ENCODE results near the gene PAX5. TPM values are rescaled to one million over a fixed set of nuclear protein-coding genes. Genes with fewer than 3 reads are reported as not detected.

The PAX5 gene
- total RNA-seq, 1 donor from 2014 or later: not detected

- Histone ChIP-seq H3K27me3 (ENCODE audit: control insufficient read depth, insufficient read depth, low read length) (peaks cover 20% of the 10 kb centered on the region), H3K36me3 (ENCODE audit: control insufficient read depth, insufficient read depth, low read length) (no peaks in the 10 kb centered on the region), H3K4me3 (ENCODE audit: low read depth, low read length) (no peak overlapping the region)
- TF ChIP-seq CTCF (IDR thresholded peaks at IDR 0.05; ENCODE audit: insufficient read depth, low read length, poor library complexity, severe bottlenecking): no peak
- DNase-seq (ENCODE audit: low read depth): no peak
Observed at GRCh38 chr9:36825179-36825578, 208.9 kb downstream of the PAX5 start.

GRCh38 chr9:36823934-36824333 is 210.1 kb downstream of the PAX5 start:
- no peak for DNase-seq (ENCODE audit: low read depth)
- Histone ChIP-seq H3K4me3 (ENCODE audit: low read depth, low read length) (no peak overlapping the region), H3K36me3 (ENCODE audit: control insufficient read depth, insufficient read depth, low read length) (no peaks in the 10 kb centered on the region), H3K27me3 (ENCODE audit: control insufficient read depth, insufficient read depth, low read length) (peaks cover 32% of the 10 kb centered on the region)
- no peak for TF ChIP-seq CTCF (IDR thresholded peaks at IDR 0.05; ENCODE audit: insufficient read depth, low read length, poor library complexity, severe bottlenecking)

GRCh38 chr9:36823466-36823865 is 210.6 kb downstream of the PAX5 start:
- peaks cover 37% of the 10 kb centered on the region for H3K27me3 ChIP-seq (ENCODE audit: control insufficient read depth, insufficient read depth, low read length)
- no peaks in the 10 kb centered on the region for H3K36me3 ChIP-seq (ENCODE audit: control insufficient read depth, insufficient read depth, low read length)

GRCh38 chr9:36822201-36822600 is 211.9 kb downstream of the PAX5 start:
- DNase-seq (ENCODE audit: low read depth): no peak
- peaks cover 48% of the 10 kb centered on the region for H3K27me3 ChIP-seq (ENCODE audit: control insufficient read depth, insufficient read depth, low read length)
- no peak overlapping the region for H3K4me3 ChIP-seq (ENCODE audit: low read depth, low read length)
- no peaks in the 10 kb centered on the region for H3K36me3 ChIP-seq (ENCODE audit: control insufficient read depth, insufficient read depth, low read length)
- TF ChIP-seq CTCF (IDR thresholded peaks at IDR 0.05; ENCODE audit: insufficient read depth, low read length, poor library complexity, severe bottlenecking): no peak

More at GRCh38 chr9:36823466-36823865, 210.6 kb downstream of the PAX5 start:
- TF ChIP-seq CTCF (IDR thresholded peaks at IDR 0.05; ENCODE audit: insufficient read depth, low read length, poor library complexity, severe bottlenecking): no peak
- no peak for DNase-seq (ENCODE audit: low read depth)
- no peak overlapping the region for H3K4me3 ChIP-seq (ENCODE audit: low read depth, low read length)

GRCh38 chr9:36820392-36820861 is 213.6 kb downstream of the PAX5 start:
- H3K4me3 ChIP-seq (ENCODE audit: low read depth, low read length): no peak overlapping the region
- DNase-seq (ENCODE audit: low read depth): no peak
- TF ChIP-seq CTCF (IDR thresholded peaks at IDR 0.05; ENCODE audit: insufficient read depth, low read length, poor library complexity, severe bottlenecking): no peak
- peaks cover 50% of the 10 kb centered on the region for H3K27me3 ChIP-seq (ENCODE audit: control insufficient read depth, insufficient read depth, low read length)
- no peaks in the 10 kb centered on the region for H3K36me3 ChIP-seq (ENCODE audit: control insufficient read depth, insufficient read depth, low read length)
